ENCODE measurements around the gene AMER1.

Gene AMER1

GRCh38 chrX:64186974-64187761 lies 18.3 kb downstream of the AMER1 start:
- Histone ChIP-seq H3F3A (ENCODE audit: insufficient read depth) (no peaks in the 10 kb centered on the region), H3K4me3 (ENCODE audit: insufficient read depth, low read length, poor library complexity, severe bottlenecking) (no peak overlapping the region), H3K4me2 (ENCODE audit: low read depth, low read length, poor library complexity, severe bottlenecking) (no peak overlapping the region), H3K9ac (ENCODE audit: low read length) (no peak overlapping the region), H3K79me2 (ENCODE audit: insufficient read depth, low read length) (no peaks in the 10 kb centered on the region), H3K27me3 (ENCODE audit: low read length) (no peaks in the 10 kb centered on the region), H3K9me2 (replicated peaks; ENCODE audit: insufficient read depth, low read length) (no peaks in the 10 kb centered on the region), H3K9me3 (ENCODE audit: insufficient read depth, low read length) (no peaks in the 10 kb centered on the region), H4K20me1 (ENCODE audit: low read depth, low read length) (no peaks in the 10 kb centered on the region), H2AFZ (ENCODE audit: low read depth, low read length, severe bottlenecking) (no peak overlapping the region), H3K27ac (ENCODE audit: low read depth, low read length) (no peak overlapping the region), H3K36me3 (ENCODE audit: low read length) (no peaks in the 10 kb centered on the region)
- TF ChIP-seq EZH2phosphoT487 (conservative IDR thresholded peaks at IDR 0.05; ENCODE audit: low read length) (no peak), CTCF (IDR thresholded peaks at IDR 0.05; ENCODE audit: insufficient read depth, low read length, poor library complexity, severe bottlenecking) (no peak)

GRCh38 chrX:64184396-64184795 lies 21.1 kb downstream of the AMER1 start:
- Histone ChIP-seq H3K27ac (ENCODE audit: low read depth, low read length) (no peak overlapping the region), H4K20me1 (ENCODE audit: low read depth, low read length) (no peaks in the 10 kb centered on the region)
- TF ChIP-seq EZH2phosphoT487 (conservative IDR thresholded peaks at IDR 0.05; ENCODE audit: low read length) (no peak), CTCF (IDR thresholded peaks at IDR 0.05; ENCODE audit: insufficient read depth, low read length, poor library complexity, severe bottlenecking) (no peak)

GRCh38 chrX:64182208-64182607 lies 23.3 kb downstream of the AMER1 start:
- Histone ChIP-seq H2AFZ (ENCODE audit: low read depth, low read length, severe bottlenecking) (no peak overlapping the region), H3K9me3 (ENCODE audit: insufficient read depth, low read length) (no peaks in the 10 kb centered on the region), H3K27me3 (ENCODE audit: low read length) (no peaks in the 10 kb centered on the region), H3K79me2 (ENCODE audit: insufficient read depth, low read length) (no peaks in the 10 kb centered on the region), H3K36me3 (ENCODE audit: low read length) (no peaks in the 10 kb centered on the region), H3K4me3 (ENCODE audit: insufficient read depth, low read length, poor library complexity, severe bottlenecking) (no peak overlapping the region), H3K9me2 (replicated peaks; ENCODE audit: insufficient read depth, low read length) (no peaks in the 10 kb centered on the region), H4K20me1 (ENCODE audit: low read depth, low read length) (no peaks in the 10 kb centered on the region), H3K4me2 (ENCODE audit: low read depth, low read length, poor library complexity, severe bottlenecking) (no peak overlapping the region), H3K9ac (ENCODE audit: low read length) (no peak overlapping the region), H3K27ac (ENCODE audit: low read depth, low read length) (no peak overlapping the region), H3F3A (ENCODE audit: insufficient read depth) (no peaks in the 10 kb centered on the region)
- TF ChIP-seq CTCF (IDR thresholded peaks at IDR 0.05; ENCODE audit: insufficient read depth, low read length, poor library complexity, severe bottlenecking) (no peak), EZH2phosphoT487 (conservative IDR thresholded peaks at IDR 0.05; ENCODE audit: low read length) (no peak)

More at GRCh38 chrX:64184396-64184795, 21.1 kb downstream of the AMER1 start:
- no peak overlapping the region for H3K4me3 ChIP-seq (ENCODE audit: insufficient read depth, low read length, poor library complexity, severe bottlenecking)
- H3K9ac ChIP-seq (ENCODE audit: low read length): no peak overlapping the region
- no peaks in the 10 kb centered on the region for H3K36me3 ChIP-seq (ENCODE audit: low read length)
- H3K79me2 ChIP-seq (ENCODE audit: insufficient read depth, low read length): no peaks in the 10 kb centered on the region
- no peaks in the 10 kb centered on the region for H3K9me3 ChIP-seq (ENCODE audit: insufficient read depth, low read length)
- no peak overlapping the region for H3K4me2 ChIP-seq (ENCODE audit: low read depth, low read length, poor library complexity, severe bottlenecking)
- no peak overlapping the region for H2AFZ ChIP-seq (ENCODE audit: low read depth, low read length, severe bottlenecking)
- no peaks in the 10 kb centered on the region for H3F3A ChIP-seq (ENCODE audit: insufficient read depth)
- H3K9me2 ChIP-seq (replicated peaks; ENCODE audit: insufficient read depth, low read length): no peaks in the 10 kb centered on the region
- no peaks in the 10 kb centered on the region for H3K27me3 ChIP-seq (ENCODE audit: low read length)
